Tibial nerve (tissue), 4 donors: Measurements from ENCODE around the gene HTRA3. TPM values are rescaled to one million over a fixed set of nuclear protein-coding genes. Genes with fewer than 3 reads are reported as not detected.
A peak's percentile ranks its signal among the peaks of the same experiment; 100 is the strongest.

Experiments
- DNase-seq, 2 donors: peaks; one replicate each; pipeline ENCODE4 v3.0.0-alpha.2; 2019; ENCODE audit warnings: low spot score in 2 of 2
- H3K27ac ChIP-seq, 4 donors: fragments of 200-600 bp; sonication (generic) in 3 of 4; one replicate each; pipeline ENCODE4 v1.5.1; 2017 to 2019; ENCODE audit warnings: mild to moderate bottlenecking in 1 of 4
- H3K27me3 ChIP-seq, 2 donors: fragments of 200-600 bp; sonication (generic) in 1 of 2; one replicate each; pipeline versions ENCODE4 v1.5.1 to v1.6.0; 2017 to 2019
- H3K36me3 ChIP-seq, 3 donors: fragments of 200-600 bp; sonication (generic); one replicate each; pipeline ENCODE4 v1.5.1; 2018 to 2019
- H3K4me1 ChIP-seq, 4 donors: fragments of 200-600 bp; sonication (generic) in 3 of 4; one replicate each; pipeline ENCODE4 v1.5.1; 2017 to 2019
- H3K4me3 ChIP-seq, 4 donors: fragments of 200-600 bp; sonication (generic) in 3 of 4; one replicate each; pipeline ENCODE4 v1.5.1; 2017 to 2019; ENCODE audit warnings: mild to moderate bottlenecking in 1 of 4, moderate library complexity in 1 of 4
- H3K9me3 ChIP-seq, 4 donors: fragments of 200-600 bp; sonication (generic) in 3 of 4; one replicate each; pipeline ENCODE4 v1.5.1; 2017 to 2019
- CTCF ChIP-seq, 5 experiments: fragments of 200-600 bp in 3 of 5; fragments of 450-650 bp in 2 of 5; sonication (generic) in 3 of 5; IDR thresholded peaks; one replicate each; pipeline ENCODE4 v1.5.1; 2016 to 2019; ENCODE audit warnings: antibody characterized with exemption in 5 of 5, mild to moderate bottlenecking in 3 of 5, moderate library complexity in 2 of 5
- EP300 ChIP-seq, 2 donors: sonication (generic); formaldehyde crosslinking; IDR thresholded peaks; one replicate each; pipeline ENCODE4 v1.6.1; 2017; ENCODE audit warnings: antibody characterized with exemption in 2 of 2, mild to moderate bottlenecking in 1 of 2
- POLR2A ChIP-seq, 2 donors: fragments of 450-650 bp; IDR thresholded peaks; one replicate each; pipeline ENCODE4 v1.6.1; 2017; ENCODE audit warnings: antibody characterized with exemption in 2 of 2, mild to moderate bottlenecking in 2 of 2, moderate library complexity in 2 of 2
- WGBS, 2 donors: methylation state at CpG; one replicate each; pipeline ENCODE4 v1.1.5; 2018; 5-methylcytosine and 5-hydroxymethylcytosine counted together
- total RNA-seq, 4 donors: library from RNA; depleted of rRNA; stranded (reverse); fragments of >200 nt; gene quantifications; one replicate each; pipeline ENCODE4 v1.1.0, GENCODE V29; 2016

Gene HTRA3
- total RNA-seq, 4 donors from 2014 or later, result 34.9 to 54.3 (median 43.5) TPM

GRCh38 chr4:8328866-8329559 is 59.5 kb downstream of the HTRA3 start:
- 81 to 87% methylated on average over 7 to 8 of the region's 13 CpGs for WGBS, 2 donors
- TF ChIP-seq EP300 (IDR thresholded peaks at IDR 0.05) (no peak), POLR2A (IDR thresholded peaks at IDR 0.05) (no peak), CTCF (IDR thresholded peaks at IDR 0.05) (no peak)
- no peak overlapping the region for H3K4me3 ChIP-seq
- no peak for DNase-seq
- H3K27me3 ChIP-seq, result no peaks in the 10 kb centered on the region
- H3K4me1 ChIP-seq, result no peaks in the 10 kb centered on the region
- no peaks in the 10 kb centered on the region for H3K36me3 ChIP-seq
- no peak overlapping the region for H3K27ac ChIP-seq
- H3K9me3 ChIP-seq, result peaks cover 0 to 25% (median 0%) of the 10 kb centered on the region in 4 donors

- H3K27me3 ChIP-seq, result no peaks in the 10 kb centered on the region
- 80 to 81% methylated on average over 6 of the region's 6 CpGs for WGBS, 2 donors
- H3K9me3 ChIP-seq, result peaks cover 0 to 20% (median 0%) of the 10 kb centered on the region in 4 donors
- no peak for DNase-seq
- H3K27ac ChIP-seq, result no peak overlapping the region
- TF ChIP-seq POLR2A (IDR thresholded peaks at IDR 0.05) (no peak), CTCF (IDR thresholded peaks at IDR 0.05) (no peak), EP300 (IDR thresholded peaks at IDR 0.05) (no peak)
- H3K36me3 ChIP-seq, result no peaks in the 10 kb centered on the region
- no peak overlapping the region for H3K4me3 ChIP-seq
- no peaks in the 10 kb centered on the region for H3K4me1 ChIP-seq
Observed at GRCh38 chr4:8329560-8329858, 60.0 kb downstream of the HTRA3 start.

GRCh38 chr4:8329859-8330761 is 60.6 kb downstream of the HTRA3 start:
- WGBS, 2 donors, result 79 to 80% methylated on average over 10 to 15 of the region's 20 CpGs
- Histone ChIP-seq H3K4me3 (no peak overlapping the region), H3K27me3 (no peaks in the 10 kb centered on the region), H3K36me3 (no peaks in the 10 kb centered on the region), H3K9me3 (peaks cover 0 to 21% (median 0%) of the 10 kb centered on the region in 4 donors), H3K27ac (no peak overlapping the region), H3K4me1 (no peaks in the 10 kb centered on the region)
- no peak for DNase-seq
- TF ChIP-seq POLR2A (IDR thresholded peaks at IDR 0.05) (no peak), CTCF (IDR thresholded peaks at IDR 0.05) (no peak), EP300 (IDR thresholded peaks at IDR 0.05) (no peak)

- 59 to 64% methylated on average over 15 of the region's 15 CpGs for WGBS, 2 donors
- peak in 1 of 2 donors; percentile 42 for DNase-seq
- no peaks in the 10 kb centered on the region for H3K36me3 ChIP-seq
- no peak overlapping the region for H3K4me3 ChIP-seq
- H3K27ac ChIP-seq, result no peak overlapping the region
- peaks cover 0 to 21% (median 1%) of the 10 kb centered on the region in 4 donors for H3K9me3 ChIP-seq
- no peaks in the 10 kb centered on the region for H3K4me1 ChIP-seq
- no peaks in the 10 kb centered on the region for H3K27me3 ChIP-seq
- TF ChIP-seq POLR2A (IDR thresholded peaks at IDR 0.05) (no peak), CTCF (IDR thresholded peaks at IDR 0.05) (no peak), EP300 (IDR thresholded peaks at IDR 0.05) (peak in 1 of 2 donors; percentile 19)
Observed at GRCh38 chr4:8330821-8331574, 61.4 kb downstream of the HTRA3 start.
